GM19452 (cell line): ENCODE data around the gene CHCHD10.

Experiments
- ATAC-seq: cut with Tn5 transposase; IDR thresholded peaks from one replicate; pipeline ENCODE4 v1.9.1; 2021; ENCODE audit not compliant: unreplicated experiment

Gene CHCHD10

GRCh38 chr22:23787910-23788309 lies 20.1 kb upstream of the CHCHD10 start:
- no peak for ATAC-seq

GRCh38 chr22:23787600-23787896 lies 19.8 kb upstream of the CHCHD10 start:
- peak; percentile 15 for ATAC-seq

- ATAC-seq = peak; percentile 67
These were observed 19.2 kb upstream of the CHCHD10 start, which contains the start of gene SMARCB1 for GRCh38 chr22:23786752-23787599. TSS of gene SMARCB1 (plus strand) at chr22:23786966. CDS start at chr22:23787170, 204 bp downstream.

- ATAC-seq = no peak
These were observed 18.5 kb upstream of the CHCHD10 start for GRCh38 chr22:23786261-23786710.

- ATAC-seq = no peak
These were observed 16.5 kb upstream of the CHCHD10 start for GRCh38 chr22:23784215-23784732.

- no peak for ATAC-seq
These were observed 15.7 kb upstream of the CHCHD10 start for GRCh38 chr22:23783265-23784150.

GRCh38 chr22:23782703-23783102 lies 14.9 kb upstream of the CHCHD10 start:
- no peak for ATAC-seq

GRCh38 chr22:23782252-23782651 lies 14.5 kb upstream of the CHCHD10 start:
- ATAC-seq = no peak

GRCh38 chr22:23781511-23782183 lies 13.9 kb upstream of the CHCHD10 start:
- no peak for ATAC-seq

- no peak for ATAC-seq
These were observed 13.3 kb upstream of the CHCHD10 start for GRCh38 chr22:23781065-23781464.

GRCh38 chr22:23780146-23780748 lies 12.5 kb upstream of the CHCHD10 start:
- no peak for ATAC-seq

- no peak for ATAC-seq
These were observed 12.0 kb upstream of the CHCHD10 start for GRCh38 chr22:23779731-23780130.

GRCh38 chr22:23779083-23779482 lies 11.3 kb upstream of the CHCHD10 start:
- ATAC-seq = no peak

GRCh38 chr22:23778577-23778900 lies 10.8 kb upstream of the CHCHD10 start:
- no peak for ATAC-seq

GRCh38 chr22:23777776-23778576 lies 10.2 kb upstream of the CHCHD10 start:
- no peak for ATAC-seq

GRCh38 chr22:23775779-23776375 lies 8.1 kb upstream of the CHCHD10 start:
- ATAC-seq = no peak

GRCh38 chr22:23774922-23775436 lies 7.2 kb upstream of the CHCHD10 start:
- ATAC-seq = no peak

- no peak for ATAC-seq
These were observed 6.5 kb upstream of the CHCHD10 start for GRCh38 chr22:23774114-23774921.
